ENCODE results near the gene PLPPR2.
A peak's percentile ranks its signal among the peaks of the same experiment; 100 is the strongest.
"Not testable (repeated sequence)": the region's sequence is repeated elsewhere in the genome, so short reads cannot be mapped to it uniquely, and the experiment has no call there.

Gene PLPPR2

GRCh38 chr19:11404588-11405222 lies 49.5 kb downstream of the PLPPR2 start:
- TF ChIP-seq CTCF (IDR thresholded peaks at IDR 0.05; ENCODE audit: borderline replicate concordance, control extremely low read depth, extremely low read depth, insufficient read depth, missing control alignments), result no peak
- in situ Hi-C loops (cut with MboI; ENCODE audit: low sequenced_read_pairs, unreplicated experiment), result no loop called here
- no peak for DNase-seq (ENCODE audit: low spot score)

GRCh38 chr19:11405846-11406643 lies 50.8 kb downstream of the PLPPR2 start:
- in situ Hi-C loops (cut with MboI; ENCODE audit: low sequenced_read_pairs, unreplicated experiment), result no loop called here

GRCh38 chr19:11406703-11407236 lies 51.5 kb downstream of the PLPPR2 start:
- in situ Hi-C loops (cut with MboI; ENCODE audit: low sequenced_read_pairs, unreplicated experiment); DNase-seq (ENCODE audit: low spot score): not testable (repeated sequence)

More at GRCh38 chr19:11405846-11406643, 50.8 kb downstream of the PLPPR2 start:
- TF ChIP-seq CTCF (IDR thresholded peaks at IDR 0.05; ENCODE audit: borderline replicate concordance, control extremely low read depth, extremely low read depth, insufficient read depth, missing control alignments), result no peak
- peak; percentile 52 for DNase-seq (ENCODE audit: low spot score)

- in situ Hi-C loops (cut with MboI; ENCODE audit: low sequenced_read_pairs, unreplicated experiment), result no loop called here
- no peak for TF ChIP-seq CTCF (IDR thresholded peaks at IDR 0.05; ENCODE audit: borderline replicate concordance, control extremely low read depth, extremely low read depth, insufficient read depth, missing control alignments)
- no peak for DNase-seq (ENCODE audit: low spot score)
These were observed 53.4 kb downstream of the PLPPR2 start for GRCh38 chr19:11408591-11408990.

GRCh38 chr19:11410682-11411081 lies 55.5 kb downstream of the PLPPR2 start:
- no peak for DNase-seq (ENCODE audit: low spot score)
- TF ChIP-seq CTCF (IDR thresholded peaks at IDR 0.05; ENCODE audit: borderline replicate concordance, control extremely low read depth, extremely low read depth, insufficient read depth, missing control alignments), result no peak
- in situ Hi-C loops (cut with MboI; ENCODE audit: low sequenced_read_pairs, unreplicated experiment), result no loop called here

- DNase-seq (ENCODE audit: low spot score), result no peak
- TF ChIP-seq CTCF (IDR thresholded peaks at IDR 0.05; ENCODE audit: borderline replicate concordance, control extremely low read depth, extremely low read depth, insufficient read depth, missing control alignments), result no peak
- in situ Hi-C loops (cut with MboI; ENCODE audit: low sequenced_read_pairs, unreplicated experiment), result no loop called here
These were observed 59.3 kb downstream of the PLPPR2 start for GRCh38 chr19:11414544-11414943.
